OCI-LY1 (cell line): ENCODE results near the gene NCKIPSD.

Source experiments
- H2AFZ ChIP-seq: fragments of 200-600 bp; sonication (generic), shearing (Covaris generic); 2 replicates; pipeline ENCODE4 v1.6.0; 2014; ENCODE audit warnings: antibody characterized with exemption, mild to moderate bottlenecking, low read length
- H3F3A ChIP-seq: fragments of 200-600 bp; sonication (generic), shearing (Covaris generic); 2 replicates; pipeline ENCODE4 v1.6.0; 2014; ENCODE audit warnings: mild to moderate bottlenecking, antibody characterized with exemption, low read length, moderate library complexity; ENCODE audit not compliant: insufficient read depth
- H3K27ac ChIP-seq: fragments of 200-600 bp; sonication (generic); 2 replicates; pipeline ENCODE4 v1.5.1; 2014; ENCODE audit warnings: low read length, mixed run types, mild to moderate bottlenecking, low read depth; ENCODE audit not compliant: poor library complexity, severe bottlenecking
- H3K27me3 ChIP-seq: fragments of 200-600 bp; sonication (generic); 2 replicates; pipeline ENCODE4 v1.6.0; 2014; ENCODE audit warnings: antibody characterized with exemption, mild to moderate bottlenecking, low read length, moderate library complexity; ENCODE audit not compliant: insufficient read depth
- H3K36me3 ChIP-seq: fragments of 200-600 bp; sonication (generic); 2 replicates; pipeline ENCODE4 v1.6.1; 2014; ENCODE audit warnings: mild to moderate bottlenecking, antibody characterized with exemption, low read length, moderate library complexity, mixed read lengths; ENCODE audit not compliant: insufficient read depth
- H3K4me1 ChIP-seq: fragments of 200-600 bp; sonication (generic); 2 replicates; pipeline ENCODE4 v1.5.1; 2014; ENCODE audit warnings: mild to moderate bottlenecking, low read length, moderate library complexity; ENCODE audit not compliant: insufficient read depth, severe bottlenecking
- H3K4me2 ChIP-seq: fragments of 200-600 bp; sonication (generic), shearing (Covaris generic); 2 replicates; pipeline ENCODE4 v1.6.1; 2014; ENCODE audit warnings: low read length
- H3K4me3 ChIP-seq: fragments of 200-600 bp; sonication (generic); 2 replicates; pipeline ENCODE4 v1.5.1; 2014; ENCODE audit warnings: low read length, low read depth, mild to moderate bottlenecking, mixed read lengths; ENCODE audit not compliant: poor library complexity, severe bottlenecking
- H3K79me2 ChIP-seq: fragments of 200-600 bp; shearing (Covaris generic); 2 replicates; pipeline ENCODE4 v1.6.1; 2016; ENCODE audit warnings: mixed run types, low read length, mixed read lengths; ENCODE audit not compliant: insufficient read depth
- H3K9ac ChIP-seq: fragments of 200-600 bp; sonication (generic), shearing (Covaris generic); 2 replicates; pipeline ENCODE4 v1.6.1; 2014; ENCODE audit warnings: mild to moderate bottlenecking, low read length, mixed read lengths
- H3K9me2 ChIP-seq: fragments of 200-600 bp; sonication (generic), shearing (Covaris generic); 2 replicates; pipeline ENCODE4 v1.6.1; 2014; ENCODE audit warnings: low read depth, mild to moderate bottlenecking, low read length, mixed read lengths
- H3K9me3 ChIP-seq: fragments of 200-600 bp; shearing (Covaris generic); 2 replicates; pipeline ENCODE4 v1.6.1; 2014; ENCODE audit warnings: low read length, mixed read lengths
- H4K20me1 ChIP-seq: fragments of 200-600 bp; sonication (generic), shearing (Covaris generic); 2 replicates; pipeline ENCODE4 v1.6.0; 2016; ENCODE audit warnings: mild to moderate bottlenecking, low read length; ENCODE audit not compliant: insufficient read depth
- EZH2 ChIP-seq: fragments of 200-600 bp; sonication (generic), shearing (Covaris generic); IDR thresholded peaks from 2 replicates; pipeline ENCODE4 v1.8.0; 2017; ENCODE audit warnings: borderline replicate concordance, mixed run types, mild to moderate bottlenecking, antibody characterized with exemption, low read length, moderate library complexity, mixed read lengths
- TF ChIP-seq, protein P1 (sequence below): fragments of 200-600 bp; sonication (generic), shearing (Covaris generic); IDR thresholded peaks from 2 replicates; pipeline ENCODE4 v1.5.1; 2017; ENCODE audit warnings: mild to moderate bottlenecking, antibody characterized with exemption, low read length, moderate library complexity, mixed read lengths

The NCKIPSD gene

DNA sequence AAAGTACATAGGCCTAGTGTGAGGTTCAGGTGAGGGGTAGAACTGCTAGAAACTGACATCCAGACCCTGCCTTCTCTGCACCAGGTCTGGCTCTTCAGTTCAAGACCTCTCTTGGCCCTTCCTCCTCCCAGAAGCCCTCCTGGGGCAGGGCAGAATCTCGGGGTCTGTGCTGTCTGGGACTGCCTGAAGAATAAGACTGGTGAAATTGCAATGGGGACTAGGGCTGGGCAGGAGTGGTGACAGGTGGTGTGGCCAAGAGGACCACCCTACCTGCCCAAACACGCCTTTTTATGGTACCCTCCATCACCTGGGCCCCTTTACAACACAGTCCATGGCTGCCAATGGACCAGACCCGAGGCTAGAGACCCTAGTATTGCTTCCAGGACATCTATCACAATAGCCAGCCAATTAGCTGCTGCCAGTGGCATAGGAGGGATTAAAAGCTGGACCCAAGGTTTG lies 1.5 kb upstream of the NCKIPSD start:
- no peak overlapping the region; the same call in 1 of the 2 replicates for H3K9ac ChIP-seq

DNA sequence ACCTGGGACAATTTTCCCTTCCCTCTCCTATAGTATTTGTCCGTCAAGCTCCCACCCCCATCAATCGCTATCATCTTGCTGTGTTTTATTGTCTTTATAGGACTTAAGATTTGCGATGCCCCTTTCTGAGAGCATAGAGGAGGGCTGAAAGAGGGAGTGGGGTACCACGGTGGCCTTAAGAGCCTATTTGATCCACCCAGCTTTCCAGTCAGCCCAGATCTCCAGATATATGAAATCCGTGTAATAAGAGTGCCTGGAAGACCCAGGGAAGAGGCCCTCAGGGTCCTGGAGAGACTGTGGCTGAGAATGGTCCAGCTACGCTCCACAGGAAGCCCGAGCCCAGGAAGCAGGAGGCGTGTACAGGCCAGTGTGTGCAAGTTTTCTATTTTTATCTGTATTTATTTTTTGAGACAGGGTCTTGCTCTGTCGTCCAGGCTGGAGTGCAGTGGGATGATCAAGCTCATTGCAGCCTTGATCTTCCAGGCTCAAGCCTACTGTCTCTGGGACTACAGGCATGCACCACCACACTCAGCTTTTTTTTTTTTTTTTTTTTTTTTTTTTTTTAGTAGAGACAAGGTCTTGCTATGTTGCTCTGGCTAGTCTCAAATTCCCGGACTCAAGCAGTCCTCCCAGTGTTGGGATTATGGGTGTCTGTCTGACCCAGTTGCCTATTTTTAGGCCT lies 964 bp upstream of the NCKIPSD start:
- no peaks in the 10 kb centered on the region for H3K9me3 ChIP-seq
- no peaks in the 10 kb centered on the region for H4K20me1 ChIP-seq
- H3K4me3 ChIP-seq, result peak overlapping the region; percentile 72
- peaks cover 24% of the 10 kb centered on the region for H3K4me1 ChIP-seq
- H3K9me2 ChIP-seq, result no peaks in the 10 kb centered on the region
- no peak overlapping the region for H2AFZ ChIP-seq
- H3K4me2 ChIP-seq, result peak overlapping the region; percentile 99
- H3K27ac ChIP-seq, result peak overlapping the region; percentile 83
- no peaks in the 10 kb centered on the region for H3K27me3 ChIP-seq
- H3F3A ChIP-seq, result peaks cover 10% of the 10 kb centered on the region; the same call in 1 of the 2 replicates
- peak overlapping the region; percentile 77; the same call in 1 of the 2 replicates for H3K9ac ChIP-seq
- H3K79me2 ChIP-seq, result peaks cover 7% of the 10 kb centered on the region
- peaks cover 56% of the 10 kb centered on the region for H3K36me3 ChIP-seq
- TF ChIP-seq, protein P1, sequence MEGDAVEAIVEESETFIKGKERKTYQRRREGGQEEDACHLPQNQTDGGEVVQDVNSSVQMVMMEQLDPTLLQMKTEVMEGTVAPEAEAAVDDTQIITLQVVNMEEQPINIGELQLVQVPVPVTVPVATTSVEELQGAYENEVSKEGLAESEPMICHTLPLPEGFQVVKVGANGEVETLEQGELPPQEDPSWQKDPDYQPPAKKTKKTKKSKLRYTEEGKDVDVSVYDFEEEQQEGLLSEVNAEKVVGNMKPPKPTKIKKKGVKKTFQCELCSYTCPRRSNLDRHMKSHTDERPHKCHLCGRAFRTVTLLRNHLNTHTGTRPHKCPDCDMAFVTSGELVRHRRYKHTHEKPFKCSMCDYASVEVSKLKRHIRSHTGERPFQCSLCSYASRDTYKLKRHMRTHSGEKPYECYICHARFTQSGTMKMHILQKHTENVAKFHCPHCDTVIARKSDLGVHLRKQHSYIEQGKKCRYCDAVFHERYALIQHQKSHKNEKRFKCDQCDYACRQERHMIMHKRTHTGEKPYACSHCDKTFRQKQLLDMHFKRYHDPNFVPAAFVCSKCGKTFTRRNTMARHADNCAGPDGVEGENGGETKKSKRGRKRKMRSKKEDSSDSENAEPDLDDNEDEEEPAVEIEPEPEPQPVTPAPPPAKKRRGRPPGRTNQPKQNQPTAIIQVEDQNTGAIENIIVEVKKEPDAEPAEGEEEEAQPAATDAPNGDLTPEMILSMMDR, result no peak
- no peak for TF ChIP-seq EZH2

More for the DNA sequence above, 1.5 kb upstream of the NCKIPSD start:
- Histone ChIP-seq H2AFZ (no peak overlapping the region), H3K9me3 (no peaks in the 10 kb centered on the region), H3K79me2 (peaks cover 7% of the 10 kb centered on the region), H3F3A (peaks cover 10% of the 10 kb centered on the region; the same call in 1 of the 2 replicates), H3K9me2 (no peaks in the 10 kb centered on the region), H3K4me1 (peaks cover 24% of the 10 kb centered on the region), H3K4me3 (no peak overlapping the region), H3K4me2 (no peak overlapping the region), H3K36me3 (peaks cover 56% of the 10 kb centered on the region), H3K27me3 (no peaks in the 10 kb centered on the region), H4K20me1 (no peaks in the 10 kb centered on the region), H3K27ac (no peak overlapping the region)
- TF ChIP-seq, protein P1, result no peak
- no peak for TF ChIP-seq EZH2

DNA sequence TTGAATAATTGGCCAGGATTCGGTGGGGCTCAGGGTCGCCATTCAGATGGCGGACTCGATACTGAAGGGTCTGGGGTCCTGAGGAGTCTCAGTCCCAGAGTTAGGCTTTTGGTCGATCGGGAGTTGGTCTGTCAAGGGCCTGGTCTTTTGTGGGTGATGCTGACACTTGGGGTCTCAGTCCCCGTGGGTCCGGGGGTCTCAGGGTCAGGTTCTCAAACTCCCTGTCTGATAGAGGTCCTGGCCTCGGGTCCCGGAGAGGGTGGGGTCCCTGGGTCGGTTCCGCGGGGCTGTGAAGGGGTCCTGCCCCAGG lies 467 bp downstream of the NCKIPSD start:
- H3K36me3 ChIP-seq, result peaks cover 56% of the 10 kb centered on the region
- no peaks in the 10 kb centered on the region for H3K9me2 ChIP-seq
- no peak overlapping the region for H2AFZ ChIP-seq
- H3K4me3 ChIP-seq, result peak overlapping the region; percentile 72
- H3K4me1 ChIP-seq, result peaks cover 24% of the 10 kb centered on the region
- no peaks in the 10 kb centered on the region for H3K27me3 ChIP-seq
- no peak for TF ChIP-seq EZH2
- TF ChIP-seq, protein P1, result no peak; the same call in 1 of the 2 replicates
- H3K79me2 ChIP-seq, result peaks cover 7% of the 10 kb centered on the region
- H3F3A ChIP-seq, result peaks cover 10% of the 10 kb centered on the region; the same call in 1 of the 2 replicates
- no peaks in the 10 kb centered on the region for H4K20me1 ChIP-seq
- H3K9ac ChIP-seq, result peak overlapping the region; percentile 77
- H3K27ac ChIP-seq, result peak overlapping the region; percentile 83
- no peaks in the 10 kb centered on the region for H3K9me3 ChIP-seq
- H3K4me2 ChIP-seq, result peak overlapping the region; percentile 99
